Neural progenitor cell (in vitro differentiated cells): ENCODE measurements around the gene ENTPD2. TPM values are rescaled to one million over a fixed set of nuclear protein-coding genes. Genes with fewer than 3 reads are reported as not detected.

Source experiments
- DNase-seq: peaks from one replicate; pipeline ENCODE4 v3.0.0-alpha.2; 2016; ENCODE audit warnings: low spot score
- H2AFZ ChIP-seq: fragments of 200-600 bp; sonication (generic); replicated peaks from 2 replicates; pipeline ENCODE4 v1.6.1; 2016; ENCODE audit warnings: antibody characterized with exemption
- H3F3A ChIP-seq: fragments of 200-600 bp; sonication (generic); 2 replicates; pipeline ENCODE4 v1.6.1; 2016; ENCODE audit warnings: antibody characterized with exemption, low read depth
- H3K27ac ChIP-seq: fragments of 200-600 bp; sonication (generic); 2 replicates; pipeline ENCODE4 v1.5.1; 2016; ENCODE audit warnings: mild to moderate bottlenecking
- H3K27me3 ChIP-seq: fragments of 200-600 bp; sonication (generic); 2 replicates; pipeline ENCODE4 v1.6.1; 2016; ENCODE audit warnings: mild to moderate bottlenecking, moderate library complexity
- H3K36me3 ChIP-seq: fragments of 200-600 bp; sonication (generic); 2 replicates; pipeline ENCODE4 v1.5.1; 2016
- H3K4me1 ChIP-seq: fragments of 200-600 bp; sonication (generic); 2 replicates; pipeline ENCODE4 v1.6.1; 2016; ENCODE audit warnings: mixed run types
- H3K4me2 ChIP-seq: fragments of 200-600 bp; sonication (generic); 2 replicates; pipeline ENCODE4 v1.6.1; 2016
- H3K4me3 ChIP-seq: fragments of 200-600 bp; sonication (generic); 2 replicates; pipeline ENCODE4 v1.5.1; 2016
- H3K79me2 ChIP-seq: fragments of 200-600 bp; sonication (generic); 2 replicates; pipeline ENCODE4 v1.6.1; 2016; ENCODE audit warnings: low read depth
- H3K9ac ChIP-seq: fragments of 200-600 bp; sonication (generic); 2 replicates; pipeline ENCODE4 v1.6.1; 2016
- H3K9me3 ChIP-seq: fragments of 200-600 bp; sonication (generic); 2 replicates; pipeline ENCODE4 v1.5.1; 2016; ENCODE audit warnings: low read depth
- H4K20me1 ChIP-seq: fragments of 200-600 bp; sonication (generic); 2 replicates; pipeline ENCODE4 v1.6.1; 2016; ENCODE audit warnings: low read depth
- H3K27ac Mint-ChIP-seq: 3 replicates; pipeline ENCODE4 v1.8.0; 2021; ENCODE audit warnings: mixed read lengths
- H3K27me3 Mint-ChIP-seq: 2 replicates; pipeline ENCODE4 v1.8.0; 2022; ENCODE audit warnings: low read depth, mild to moderate bottlenecking, inconsistent platforms, moderate library complexity, mixed read lengths; ENCODE audit not compliant: insufficient read depth
- H3K36me3 Mint-ChIP-seq: 3 replicates; pipeline ENCODE4 v1.8.0; 2021; ENCODE audit warnings: mixed read lengths
- H3K4me1 Mint-ChIP-seq: 3 replicates; pipeline ENCODE4 v1.8.0; 2021; ENCODE audit warnings: mixed read lengths
- H3K4me3 Mint-ChIP-seq: 3 replicates; pipeline ENCODE4 v1.8.0; 2021; ENCODE audit warnings: mild to moderate bottlenecking, moderate library complexity, mixed read lengths
- H3K9me3 Mint-ChIP-seq: 3 replicates; pipeline ENCODE4 v1.8.0; 2020; ENCODE audit warnings: mixed read lengths
- EZH2 ChIP-seq: fragments of 200-600 bp; sonication (generic); IDR thresholded peaks from 2 replicates; pipeline ENCODE4 v1.6.1; 2017; ENCODE audit warnings: antibody characterized with exemption, mild to moderate bottlenecking, moderate library complexity
- EZH2phosphoT487 ChIP-seq: fragments of 200-600 bp; sonication (generic); IDR thresholded peaks from 2 replicates; pipeline ENCODE4 v1.6.1; 2017; ENCODE audit warnings: antibody characterized with exemption
- total RNA-seq: library from RNA; depleted of rRNA; stranded (reverse); fragments of >200 nt; gene quantifications from 2 replicates; pipeline ENCODE4 v1.2.3, GENCODE V29; 2015; ENCODE audit warnings: low replicate concordance
- TF ChIP-seq, protein P1 (sequence below): fragments of 200-600 bp; sonication (generic); IDR thresholded peaks from 2 replicates; pipeline ENCODE4 v1.5.1; 2017; ENCODE audit warnings: antibody characterized with exemption, mild to moderate bottlenecking

Gene ENTPD2
- total RNA-seq, 1 donor from 2014 or later = not detected

DNA sequence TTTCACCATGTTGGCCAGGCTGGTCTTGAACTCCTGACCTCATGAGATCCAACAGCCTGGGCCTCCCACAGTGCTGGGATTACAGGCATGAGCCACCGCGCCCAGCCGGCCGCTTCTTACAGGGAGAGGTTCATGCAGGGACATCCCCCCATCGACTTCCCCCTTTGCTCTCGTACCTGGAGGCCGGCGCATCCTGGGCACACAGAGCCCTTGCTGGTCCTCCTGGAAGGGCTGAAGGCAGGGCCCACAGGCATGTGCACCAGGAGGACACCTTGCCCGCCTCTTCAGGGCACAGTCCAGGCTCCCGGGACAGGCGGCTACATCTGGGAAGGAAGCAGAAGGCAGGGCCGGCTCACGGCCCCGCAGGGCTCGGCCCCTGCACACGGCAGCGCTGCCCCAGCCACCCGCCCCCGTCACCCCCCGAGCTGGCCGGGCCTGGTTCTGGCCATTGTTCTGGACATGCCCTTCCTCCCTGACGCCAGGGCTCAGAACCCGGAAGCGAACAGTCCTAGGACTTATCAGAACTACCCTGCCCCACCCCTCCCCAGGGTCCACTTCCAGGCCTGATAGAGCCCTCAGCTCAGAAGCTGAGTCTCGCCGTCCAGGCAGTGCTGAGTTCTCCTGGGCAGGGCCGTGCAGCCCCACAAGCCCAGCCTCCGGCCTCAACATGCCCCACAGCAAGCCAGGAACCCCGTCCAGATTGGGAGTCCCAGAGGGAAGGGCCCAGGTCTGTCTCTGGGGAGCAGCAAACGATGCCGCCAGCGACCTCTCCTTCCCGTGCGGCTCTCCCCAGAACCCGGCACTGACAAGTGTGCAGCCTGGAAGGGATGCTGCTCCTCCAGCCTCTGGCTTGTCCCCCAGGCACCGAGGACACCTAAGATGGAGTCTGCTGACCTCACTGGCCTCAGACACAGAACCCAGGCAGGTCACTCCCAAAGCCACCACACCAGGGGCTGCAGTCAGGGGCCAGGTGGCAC is 10.8 kb downstream of the ENTPD2 start:
- peaks cover 44% of the 10 kb centered on the region for H4K20me1 ChIP-seq
- peak overlapping the region; percentile 60 for H3K4me3 Mint-ChIP-seq
- H3K4me1 ChIP-seq = peaks cover 6% of the 10 kb centered on the region
- no peak overlapping the region for H3K27ac Mint-ChIP-seq
- peaks cover 4% of the 10 kb centered on the region for H3K4me1 Mint-ChIP-seq
- H3K9me3 Mint-ChIP-seq = no peaks in the 10 kb centered on the region
- no peaks in the 10 kb centered on the region for H3K9me3 ChIP-seq
- H3K27me3 Mint-ChIP-seq = peaks cover 19% of the 10 kb centered on the region
- H3K9ac ChIP-seq = no peak overlapping the region
- H3K27me3 ChIP-seq = peaks cover 37% of the 10 kb centered on the region
- H2AFZ ChIP-seq = no peak overlapping the region
- no peak overlapping the region for H3K4me3 ChIP-seq
- no peak overlapping the region for H3K27ac ChIP-seq
- no peaks in the 10 kb centered on the region for H3K36me3 ChIP-seq
- no peak overlapping the region for H3K4me2 ChIP-seq
- no peaks in the 10 kb centered on the region for H3K79me2 ChIP-seq
- H3K36me3 Mint-ChIP-seq = no peaks in the 10 kb centered on the region
- TF ChIP-seq, protein P1, sequence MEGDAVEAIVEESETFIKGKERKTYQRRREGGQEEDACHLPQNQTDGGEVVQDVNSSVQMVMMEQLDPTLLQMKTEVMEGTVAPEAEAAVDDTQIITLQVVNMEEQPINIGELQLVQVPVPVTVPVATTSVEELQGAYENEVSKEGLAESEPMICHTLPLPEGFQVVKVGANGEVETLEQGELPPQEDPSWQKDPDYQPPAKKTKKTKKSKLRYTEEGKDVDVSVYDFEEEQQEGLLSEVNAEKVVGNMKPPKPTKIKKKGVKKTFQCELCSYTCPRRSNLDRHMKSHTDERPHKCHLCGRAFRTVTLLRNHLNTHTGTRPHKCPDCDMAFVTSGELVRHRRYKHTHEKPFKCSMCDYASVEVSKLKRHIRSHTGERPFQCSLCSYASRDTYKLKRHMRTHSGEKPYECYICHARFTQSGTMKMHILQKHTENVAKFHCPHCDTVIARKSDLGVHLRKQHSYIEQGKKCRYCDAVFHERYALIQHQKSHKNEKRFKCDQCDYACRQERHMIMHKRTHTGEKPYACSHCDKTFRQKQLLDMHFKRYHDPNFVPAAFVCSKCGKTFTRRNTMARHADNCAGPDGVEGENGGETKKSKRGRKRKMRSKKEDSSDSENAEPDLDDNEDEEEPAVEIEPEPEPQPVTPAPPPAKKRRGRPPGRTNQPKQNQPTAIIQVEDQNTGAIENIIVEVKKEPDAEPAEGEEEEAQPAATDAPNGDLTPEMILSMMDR = no peak
- TF ChIP-seq EZH2phosphoT487 (no peak), EZH2 (no peak)
- no peak for DNase-seq
- peaks cover 5% of the 10 kb centered on the region for H3F3A ChIP-seq

DNA sequence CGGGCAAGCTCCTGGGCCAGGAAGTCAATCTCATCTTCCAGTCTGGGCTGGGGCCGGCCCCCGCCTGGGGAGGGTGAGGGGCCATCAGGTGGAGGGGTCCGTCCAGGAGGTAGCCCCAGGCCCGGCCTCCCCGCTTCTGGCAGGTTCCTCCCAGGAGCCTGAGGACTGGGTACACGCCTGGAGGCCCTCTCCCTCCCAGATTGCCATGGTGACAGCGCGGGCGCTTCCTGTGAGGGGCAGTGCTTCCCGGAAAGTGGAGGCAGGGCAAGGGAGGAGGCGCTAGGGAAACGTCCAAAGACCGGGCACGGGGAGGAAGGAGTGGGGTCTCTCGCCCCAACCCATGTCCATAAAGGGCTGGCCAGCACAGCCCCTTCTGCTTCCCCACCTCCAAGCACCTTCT is 12.7 kb downstream of the ENTPD2 start:
- no peaks in the 10 kb centered on the region for H3K36me3 Mint-ChIP-seq
- Histone ChIP-seq H3K79me2 (no peaks in the 10 kb centered on the region), H3K4me2 (no peak overlapping the region), H3K9me3 (no peaks in the 10 kb centered on the region), H3F3A (peaks cover 5% of the 10 kb centered on the region), H3K9ac (no peak overlapping the region), H2AFZ (no peak overlapping the region), H3K27ac (no peak overlapping the region), H4K20me1 (peaks cover 32% of the 10 kb centered on the region), H3K36me3 (no peaks in the 10 kb centered on the region), H3K27me3 (peaks cover 22% of the 10 kb centered on the region), H3K4me3 (no peak overlapping the region), H3K4me1 (peaks cover 6% of the 10 kb centered on the region)
- H3K27ac Mint-ChIP-seq = no peak overlapping the region
- DNase-seq = no peak
- TF ChIP-seq EZH2phosphoT487 = no peak
- TF ChIP-seq, protein P1 = no peak
- TF ChIP-seq EZH2 = no peak
- H3K4me1 Mint-ChIP-seq = peaks cover 4% of the 10 kb centered on the region
- H3K27me3 Mint-ChIP-seq = peaks cover 5% of the 10 kb centered on the region
- H3K9me3 Mint-ChIP-seq = no peaks in the 10 kb centered on the region
- H3K4me3 Mint-ChIP-seq = no peak overlapping the region

DNA sequence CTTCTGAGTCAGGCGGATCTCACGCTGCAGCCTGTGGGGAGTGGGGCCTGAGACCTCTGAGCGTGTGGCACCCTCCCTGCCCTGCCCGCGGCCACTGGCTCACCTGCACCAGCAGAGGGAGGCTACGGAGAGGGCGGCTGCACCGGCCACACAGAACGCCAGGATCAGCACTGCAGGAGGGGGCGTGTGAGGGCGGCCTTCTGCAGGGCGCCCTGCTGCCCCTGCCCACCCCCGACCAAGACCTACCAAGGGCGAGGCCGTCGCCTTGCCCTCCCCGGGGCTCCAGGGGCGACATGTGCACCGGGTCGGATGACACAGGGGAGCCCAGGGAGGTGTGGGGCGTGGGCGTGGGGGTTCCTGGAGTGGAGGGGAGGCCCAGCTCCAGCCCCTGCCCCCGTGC is 13.3 kb downstream of the ENTPD2 start:
- Histone ChIP-seq H3K79me2 (no peaks in the 10 kb centered on the region), H3K4me1 (peaks cover 6% of the 10 kb centered on the region), H2AFZ (no peak overlapping the region), H3K36me3 (no peaks in the 10 kb centered on the region), H3K4me3 (no peak overlapping the region), H3K27me3 (peaks cover 19% of the 10 kb centered on the region), H3K9ac (no peak overlapping the region), H3K4me2 (no peak overlapping the region), H3K27ac (no peak overlapping the region), H3F3A (peaks cover 5% of the 10 kb centered on the region), H4K20me1 (peaks cover 32% of the 10 kb centered on the region), H3K9me3 (no peaks in the 10 kb centered on the region)
- TF ChIP-seq, protein P1 = no peak
- no peak for TF ChIP-seq EZH2
- no peak for TF ChIP-seq EZH2phosphoT487
- Mint-ChIP-seq H3K27me3 (peaks cover 5% of the 10 kb centered on the region), H3K4me1 (peaks cover 4% of the 10 kb centered on the region), H3K36me3 (no peaks in the 10 kb centered on the region), H3K9me3 (no peaks in the 10 kb centered on the region), H3K27ac (no peak overlapping the region), H3K4me3 (no peak overlapping the region)
- DNase-seq = no peak
